H7 (cell line): ENCODE data around the gene ANKH. TPM values are rescaled to one million over a fixed set of nuclear protein-coding genes. Genes with fewer than 3 reads are reported as not detected.

Experiments
- DNase-seq: peaks from one replicate; pipeline ENCODE4 v3.0.0; 2012
- H3K27me3 ChIP-seq: 2 replicates; pipeline ENCODE4 v1.6.0; 2011; ENCODE audit warnings: mild to moderate bottlenecking, low read length; ENCODE audit not compliant: control insufficient read depth, insufficient read depth
- H3K36me3 ChIP-seq: replicated peaks from 2 replicates; pipeline ENCODE4 v1.5.1; 2011; ENCODE audit warnings: low read length; ENCODE audit not compliant: control insufficient read depth, insufficient read depth
- H3K4me3 ChIP-seq: 2 replicates; pipeline ENCODE4 v1.5.1; 2011; ENCODE audit warnings: low read depth, mild to moderate bottlenecking, control low read depth, low read length, moderate library complexity; ENCODE audit not compliant: insufficient read depth
- total RNA-seq: library from RNA; depleted of rRNA; stranded (reverse); fragments of >200 nt; shearing (Covaris generic); gene quantifications from 2 replicates; pipeline ENCODE4 v1.2.3, GENCODE V29; 2014; rRNA removed

Gene ANKH
- total RNA-seq, 1 experiment from 2014 or later = 6.5 TPM

GRCh38 chr5:14666357-14666756 is 205.2 kb downstream of the ANKH start:
- no peaks in the 10 kb centered on the region for H3K36me3 ChIP-seq
- H3K27me3 ChIP-seq = peaks cover 7% of the 10 kb centered on the region
- no peak for DNase-seq
- no peak overlapping the region for H3K4me3 ChIP-seq

- DNase-seq = peak; percentile 46
- Histone ChIP-seq H3K36me3 (no peaks in the 10 kb centered on the region), H3K4me3 (no peak overlapping the region), H3K27me3 (peaks cover 7% of the 10 kb centered on the region)
These were observed 205.6 kb downstream of the ANKH start for GRCh38 chr5:14665949-14666348.

- DNase-seq = no peak
- Histone ChIP-seq H3K27me3 (peaks cover 7% of the 10 kb centered on the region), H3K36me3 (no peaks in the 10 kb centered on the region), H3K4me3 (peak overlapping the region; percentile 73)
These were observed 206.3 kb downstream of the ANKH start for GRCh38 chr5:14665101-14665822.

GRCh38 chr5:14664270-14665100 is 207.1 kb downstream of the ANKH start, which contains the start of gene OTULIN:
TSS of gene OTULIN (plus strand) at chr5:14664718. CDS start at chr5:14664826, 108 bp downstream.
- H3K36me3 ChIP-seq = no peaks in the 10 kb centered on the region
- H3K27me3 ChIP-seq = peaks cover 7% of the 10 kb centered on the region
- peak; percentile 96 for DNase-seq
- H3K4me3 ChIP-seq = peak within 1 kb of the TSS; percentile 73

- Histone ChIP-seq H3K4me3 (peak overlapping the region; percentile 73), H3K27me3 (peaks cover 7% of the 10 kb centered on the region), H3K36me3 (no peaks in the 10 kb centered on the region)
- DNase-seq = peak; percentile 38
These were observed 207.8 kb downstream of the ANKH start for GRCh38 chr5:14663734-14664269.

GRCh38 chr5:14662721-14663260 is 208.8 kb downstream of the ANKH start:
- no peaks in the 10 kb centered on the region for H3K36me3 ChIP-seq
- DNase-seq = no peak
- peaks cover 7% of the 10 kb centered on the region for H3K27me3 ChIP-seq
- no peak overlapping the region for H3K4me3 ChIP-seq

GRCh38 chr5:14660833-14661232 is 210.7 kb downstream of the ANKH start:
- no peak for DNase-seq
- Histone ChIP-seq H3K4me3 (no peak overlapping the region), H3K36me3 (no peaks in the 10 kb centered on the region), H3K27me3 (peaks cover 7% of the 10 kb centered on the region)

- Histone ChIP-seq H3K36me3 (no peaks in the 10 kb centered on the region), H3K27me3 (peaks cover 6% of the 10 kb centered on the region), H3K4me3 (no peak overlapping the region)
- DNase-seq = no peak
These were observed 211.6 kb downstream of the ANKH start for GRCh38 chr5:14659821-14660607.

GRCh38 chr5:14656898-14657297 is 214.7 kb downstream of the ANKH start:
- Histone ChIP-seq H3K27me3 (no peaks in the 10 kb centered on the region), H3K4me3 (no peak overlapping the region), H3K36me3 (no peaks in the 10 kb centered on the region)
- DNase-seq = no peak

- no peak for DNase-seq
- Histone ChIP-seq H3K36me3 (no peaks in the 10 kb centered on the region), H3K27me3 (no peaks in the 10 kb centered on the region), H3K4me3 (no peak overlapping the region)
These were observed 216.3 kb downstream of the ANKH start for GRCh38 chr5:14655146-14655741.

Other genes starting within 250 kb of the ANKH start
- gene OTULIN, start 207.1 kb downstream of the ANKH start, total RNA-seq = 14.9 and 17.4 TPM in 2 replicates